Urinary bladder (tissue), 4 donors: ENCODE results near the gene ZBTB2. TPM values are rescaled to one million over a fixed set of nuclear protein-coding genes. Genes with fewer than 3 reads are reported as not detected.

Experiments used
- DNase-seq: peaks from one replicate; pipeline ENCODE4 v3.0.0-alpha.2; 2015; ENCODE audit errors: extremely low spot score
- H3K27ac ChIP-seq: one replicate; pipeline ENCODE4 v1.5.1; 2013; ENCODE audit warnings: low read depth, mild to moderate bottlenecking, moderate library complexity
- H3K36me3 ChIP-seq: one replicate; pipeline ENCODE4 v1.6.1; 2013; ENCODE audit warnings: mild to moderate bottlenecking, moderate library complexity; ENCODE audit not compliant: insufficient read depth
- H3K4me1 ChIP-seq: one replicate; pipeline ENCODE4 v1.6.1; 2013; ENCODE audit warnings: mild to moderate bottlenecking, moderate library complexity; ENCODE audit not compliant: insufficient read depth
- H3K4me3 ChIP-seq: one replicate; pipeline ENCODE4 v1.5.1; 2013; ENCODE audit warnings: low read depth, low read length
- WGBS: extraction: QIAGEN DNeasy Blood & Tissue Kit; methylation state at CpG from one replicate; pipeline ENCODE4 v1.1.7; 2013; 5-methylcytosine and 5-hydroxymethylcytosine counted together
- polyA plus RNA-seq: library from polyadenylated mRNA; stranded (reverse); fragments of 200-250 nt; gene quantifications from one replicate; pipeline ENCODE4 v1.2.3, GENCODE V29; 2013
- total RNA-seq: library from RNA; depleted of rRNA; stranded (reverse); fragments of >200 nt; gene quantifications from one replicate; pipeline ENCODE4 v1.2.3, GENCODE V29; 2014
- donor health status: healthy with polysubstance abuse.
- donor health status: healthy.

The ZBTB2 gene
- total RNA-seq (14.2 TPM), polyA plus RNA-seq (10.3 TPM)

- Histone ChIP-seq H3K36me3 (no peaks in the 10 kb centered on the region), H3K4me1 (peaks cover 3% of the 10 kb centered on the region), H3K4me3 (peak within 1 kb of the TSS; percentile 73), H3K27ac (peak within 1 kb of the TSS; percentile 97)
- WGBS: 1% methylated on average over 53 of the region's 57 CpGs
- DNase-seq: no peak
These were observed at the start of gene ZBTB2 for GRCh38 chr6:151391471-151392413. Gene ZBTB2 (minus strand): TSS chr6:151391559. CDS start chr6:151373637, 17,922 bp downstream.

GRCh38 chr6:151440930-151441329 is 49.6 kb upstream of the ZBTB2 start:
- Histone ChIP-seq H3K36me3 (no peaks in the 10 kb centered on the region), H3K27ac (no peak overlapping the region), H3K4me3 (no peak overlapping the region), H3K4me1 (peaks cover 1% of the 10 kb centered on the region)
- DNase-seq: no peak
- WGBS: 59% methylated on average over 2 of the region's 2 CpGs

- no peaks in the 10 kb centered on the region for H3K36me3 ChIP-seq
- peaks cover 1% of the 10 kb centered on the region for H3K4me1 ChIP-seq
- no peak overlapping the region for H3K27ac ChIP-seq
- no peak overlapping the region for H3K4me3 ChIP-seq
- WGBS: 37% methylated on average over 1 of the region's 1 CpG
- DNase-seq: no peak
These were observed 49.1 kb upstream of the ZBTB2 start for GRCh38 chr6:151440498-151440897.

- Histone ChIP-seq H3K27ac (no peak overlapping the region), H3K4me3 (no peak overlapping the region), H3K4me1 (peaks cover 1% of the 10 kb centered on the region), H3K36me3 (no peaks in the 10 kb centered on the region)
- DNase-seq: no peak
These were observed 46.0 kb upstream of the ZBTB2 start for GRCh38 chr6:151437401-151437800.

- Histone ChIP-seq H3K4me1 (peaks cover 1% of the 10 kb centered on the region), H3K27ac (no peak overlapping the region), H3K4me3 (no peak overlapping the region), H3K36me3 (no peaks in the 10 kb centered on the region)
- DNase-seq: no peak
These were observed 45.4 kb upstream of the ZBTB2 start for GRCh38 chr6:151436802-151437201.

- H3K27ac ChIP-seq: no peak overlapping the region
- peaks cover 2% of the 10 kb centered on the region for H3K36me3 ChIP-seq
- H3K4me1 ChIP-seq: peaks cover 1% of the 10 kb centered on the region
- 70% methylated on average over 3 of the region's 3 CpGs for WGBS
- no peak overlapping the region for H3K4me3 ChIP-seq
- DNase-seq: no peak
These were observed 44.9 kb upstream of the ZBTB2 start for GRCh38 chr6:151436300-151436699.

GRCh38 chr6:151434369-151434768 is 43.0 kb upstream of the ZBTB2 start:
- H3K4me1 ChIP-seq: peaks cover 1% of the 10 kb centered on the region
- 35% methylated on average over 2 of the region's 2 CpGs for WGBS
- no peak overlapping the region for H3K27ac ChIP-seq
- H3K4me3 ChIP-seq: no peak overlapping the region
- DNase-seq: no peak
- peaks cover 2% of the 10 kb centered on the region for H3K36me3 ChIP-seq

GRCh38 chr6:151432651-151433050 is 41.3 kb upstream of the ZBTB2 start:
- Histone ChIP-seq H3K27ac (no peak overlapping the region), H3K36me3 (peaks cover 2% of the 10 kb centered on the region), H3K4me3 (no peak overlapping the region), H3K4me1 (peaks cover 1% of the 10 kb centered on the region)
- no peak for DNase-seq
- WGBS: 86% methylated on average over 4 of the region's 4 CpGs

GRCh38 chr6:151431337-151431736 is 40.0 kb upstream of the ZBTB2 start:
- H3K27ac ChIP-seq: no peak overlapping the region
- no peak overlapping the region for H3K4me3 ChIP-seq
- peaks cover 2% of the 10 kb centered on the region for H3K36me3 ChIP-seq
- WGBS: 96% methylated on average over 3 of the region's 3 CpGs
- no peak for DNase-seq
- H3K4me1 ChIP-seq: peaks cover under 1% of the 10 kb centered on the region

- Histone ChIP-seq H3K36me3 (peaks cover 4% of the 10 kb centered on the region), H3K27ac (no peak overlapping the region), H3K4me1 (no peaks in the 10 kb centered on the region), H3K4me3 (no peak overlapping the region)
- 93% methylated on average over 3 of the region's 3 CpGs for WGBS
- no peak for DNase-seq
These were observed 39.5 kb upstream of the ZBTB2 start for GRCh38 chr6:151430886-151431285.

- H3K4me3 ChIP-seq: no peak overlapping the region
- no peak overlapping the region for H3K27ac ChIP-seq
- H3K4me1 ChIP-seq: no peaks in the 10 kb centered on the region
- peaks cover 4% of the 10 kb centered on the region for H3K36me3 ChIP-seq
- 94% methylated on average over 4 of the region's 4 CpGs for WGBS
- DNase-seq: no peak
These were observed 36.9 kb upstream of the ZBTB2 start for GRCh38 chr6:151428093-151428735.

GRCh38 chr6:151425561-151425960 is 34.2 kb upstream of the ZBTB2 start:
- DNase-seq: no peak
- no peak overlapping the region for H3K27ac ChIP-seq
- no peaks in the 10 kb centered on the region for H3K4me1 ChIP-seq
- no peak overlapping the region for H3K4me3 ChIP-seq
- WGBS: 94% methylated on average over 4 of the region's 4 CpGs
- H3K36me3 ChIP-seq: peaks cover 2% of the 10 kb centered on the region

- no peak for DNase-seq
- no peak overlapping the region for H3K27ac ChIP-seq
- H3K36me3 ChIP-seq: peaks cover 2% of the 10 kb centered on the region
- 71% methylated on average over 4 of the region's 4 CpGs for WGBS
- no peaks in the 10 kb centered on the region for H3K4me1 ChIP-seq
- H3K4me3 ChIP-seq: no peak overlapping the region
These were observed 31.6 kb upstream of the ZBTB2 start for GRCh38 chr6:151422981-151423380.

GRCh38 chr6:151417477-151417876 is 26.1 kb upstream of the ZBTB2 start:
- H3K36me3 ChIP-seq: peaks cover 4% of the 10 kb centered on the region
- no peak for DNase-seq
- H3K4me3 ChIP-seq: no peak overlapping the region
- WGBS: 92% methylated on average over 1 of the region's 1 CpG
- H3K4me1 ChIP-seq: no peaks in the 10 kb centered on the region
- H3K27ac ChIP-seq: no peak overlapping the region
